Glutamatergic neuron (in vitro differentiated cells): Measurements from ENCODE around the gene HPSE2. TPM values are rescaled to one million over a fixed set of nuclear protein-coding genes. Genes with fewer than 3 reads are reported as not detected.

Source experiments
- DNase-seq: peaks from one replicate; pipeline ENCODE4 v3.0.0; 2022
- H3K27ac Mint-ChIP-seq: one replicate; pipeline ENCODE4 v1.8.0; 2020; ENCODE audit warnings: mild to moderate bottlenecking, mixed read lengths, inconsistent platforms; ENCODE audit not compliant: unreplicated experiment
- H3K27me3 Mint-ChIP-seq: one replicate; pipeline ENCODE4 v1.8.0; 2020; ENCODE audit warnings: mild to moderate bottlenecking, moderate library complexity, mixed read lengths, inconsistent platforms; ENCODE audit not compliant: unreplicated experiment
- H3K36me3 Mint-ChIP-seq: one replicate; pipeline ENCODE4 v1.8.0; 2020; ENCODE audit warnings: mild to moderate bottlenecking, mixed read lengths, inconsistent platforms; ENCODE audit not compliant: unreplicated experiment
- H3K4me1 Mint-ChIP-seq: one replicate; pipeline ENCODE4 v1.8.0; 2020; ENCODE audit warnings: mild to moderate bottlenecking, low read depth, mixed read lengths, inconsistent platforms; ENCODE audit not compliant: unreplicated experiment
- H3K4me3 Mint-ChIP-seq: one replicate; pipeline ENCODE4 v1.8.0; 2020; ENCODE audit warnings: mild to moderate bottlenecking, mixed read lengths, inconsistent platforms; ENCODE audit not compliant: unreplicated experiment
- H3K9me3 Mint-ChIP-seq: one replicate; pipeline ENCODE4 v1.8.0; 2020; ENCODE audit warnings: mild to moderate bottlenecking, moderate library complexity, mixed read lengths, inconsistent platforms; ENCODE audit not compliant: unreplicated experiment
- CTCF ChIP-seq: fragments of 200-600 bp; sonication (generic); IDR thresholded peaks from one replicate; pipeline ENCODE4 v1.5.0; 2021; ENCODE audit not compliant: partially characterized antibody, unreplicated experiment
- total RNA-seq: library from RNA; stranded (reverse); fragmentation: NEBNext Ultra II Directional; extraction: Animal tissue kit (Norgen Biotek cat#: 25700); gene quantifications from one replicate; pipeline ENCODE4 v1.2.1, GENCODE V29; 2021; ENCODE audit not compliant: unreplicated experiment

Gene HPSE2
- total RNA-seq, 1 donor from 2014 or later, result not detected

- DNase-seq, result no peak
- Mint-ChIP-seq H3K9me3 (no peaks in the 10 kb centered on the region), H3K4me1 (no peaks in the 10 kb centered on the region), H3K36me3 (no peaks in the 10 kb centered on the region), H3K4me3 (no peak overlapping the region), H3K27me3 (peaks cover 2% of the 10 kb centered on the region), H3K27ac (no peak overlapping the region)
- TF ChIP-seq CTCF, result no peak
Observed at GRCh38 chr10:99207340-99207739, 28.3 kb downstream of the HPSE2 start.

GRCh38 chr10:99203310-99203709, 32.3 kb downstream of the HPSE2 start:
- Mint-ChIP-seq H3K9me3 (no peaks in the 10 kb centered on the region), H3K36me3 (no peaks in the 10 kb centered on the region), H3K27ac (no peak overlapping the region), H3K27me3 (no peaks in the 10 kb centered on the region), H3K4me3 (no peak overlapping the region), H3K4me1 (no peaks in the 10 kb centered on the region)
- no peak for DNase-seq
- TF ChIP-seq CTCF, result no peak

GRCh38 chr10:99172950-99173349, 62.7 kb downstream of the HPSE2 start:
- DNase-seq, result no peak
- H3K27ac Mint-ChIP-seq, result no peak overlapping the region
- no peak for TF ChIP-seq CTCF
- H3K36me3 Mint-ChIP-seq, result no peaks in the 10 kb centered on the region
- H3K9me3 Mint-ChIP-seq, result no peaks in the 10 kb centered on the region
- H3K27me3 Mint-ChIP-seq, result peaks cover 2% of the 10 kb centered on the region
- no peak overlapping the region for H3K4me3 Mint-ChIP-seq
- H3K4me1 Mint-ChIP-seq, result no peaks in the 10 kb centered on the region

GRCh38 chr10:99172128-99172738, 63.4 kb downstream of the HPSE2 start:
- no peaks in the 10 kb centered on the region for H3K36me3 Mint-ChIP-seq
- peak; percentile 52 for DNase-seq
- peak; percentile 46 for TF ChIP-seq CTCF
- no peak overlapping the region for H3K4me3 Mint-ChIP-seq
- H3K27me3 Mint-ChIP-seq, result peaks cover 2% of the 10 kb centered on the region
- no peaks in the 10 kb centered on the region for H3K4me1 Mint-ChIP-seq
- H3K27ac Mint-ChIP-seq, result no peak overlapping the region
- H3K9me3 Mint-ChIP-seq, result no peaks in the 10 kb centered on the region

GRCh38 chr10:99170116-99170675, 65.5 kb downstream of the HPSE2 start:
- Mint-ChIP-seq H3K36me3 (no peaks in the 10 kb centered on the region), H3K27me3 (no peaks in the 10 kb centered on the region), H3K9me3 (no peaks in the 10 kb centered on the region), H3K4me3 (no peak overlapping the region), H3K27ac (no peak overlapping the region), H3K4me1 (no peaks in the 10 kb centered on the region)
- no peak for DNase-seq
- TF ChIP-seq CTCF, result no peak
